ENCODE data around the gene B3GNT2. TPM values are rescaled to one million over a fixed set of nuclear protein-coding genes. Genes with fewer than 3 reads are reported as not detected.

The B3GNT2 gene
- total RNA-seq, 4 donors from 2014 or later: 16.9 to 36.9 (median 20.3) TPM

- WGBS: 73% methylated on average over 4 of the region's 4 CpGs
- no peak overlapping the region for H3K27ac ChIP-seq
- H3K4me3 ChIP-seq: no peak overlapping the region
- no peaks in the 10 kb centered on the region for H3K27me3 ChIP-seq
- H3K9me3 ChIP-seq: no peaks in the 10 kb centered on the region
- H3K36me3 ChIP-seq: no peaks in the 10 kb centered on the region
- peaks cover 13% of the 10 kb centered on the region for H3K4me1 ChIP-seq
- TF ChIP-seq EP300 (IDR thresholded peaks at IDR 0.05) (no peak), CTCF (IDR thresholded peaks at IDR 0.05) (no peak), POLR2A (IDR thresholded peaks at IDR 0.05) (no peak), POLR2AphosphoS5 (IDR thresholded peaks at IDR 0.05) (no peak)
- no peak for DNase-seq (ENCODE audit: low spot score in 2 of 2)
Observed at GRCh38 chr2:62180975-62181374, 14.9 kb upstream of the B3GNT2 start.

GRCh38 chr2:62181843-62182242, 14.1 kb upstream of the B3GNT2 start:
- Histone ChIP-seq H3K27me3 (no peaks in the 10 kb centered on the region), H3K4me1 (peaks cover 10% of the 10 kb centered on the region), H3K36me3 (no peaks in the 10 kb centered on the region), H3K27ac (no peak overlapping the region), H3K4me3 (no peak overlapping the region), H3K9me3 (no peaks in the 10 kb centered on the region)
- TF ChIP-seq POLR2A (IDR thresholded peaks at IDR 0.05): no peak
- TF ChIP-seq CTCF (IDR thresholded peaks at IDR 0.05): no peak
- TF ChIP-seq POLR2AphosphoS5 (IDR thresholded peaks at IDR 0.05): no peak
- no peak for TF ChIP-seq EP300 (IDR thresholded peaks at IDR 0.05)
- 84% methylated on average over 3 of the region's 3 CpGs for WGBS
- no peak for DNase-seq (ENCODE audit: low spot score in 2 of 2)

GRCh38 chr2:62184512-62185230, 11.2 kb upstream of the B3GNT2 start:
- WGBS: 78% methylated on average over 3 of the region's 3 CpGs
- H3K4me3 ChIP-seq: no peak overlapping the region
- H3K36me3 ChIP-seq: no peaks in the 10 kb centered on the region
- peaks cover 6% of the 10 kb centered on the region for H3K4me1 ChIP-seq
- no peaks in the 10 kb centered on the region for H3K9me3 ChIP-seq
- H3K27me3 ChIP-seq: no peaks in the 10 kb centered on the region
- H3K27ac ChIP-seq: no peak overlapping the region
- TF ChIP-seq EP300 (IDR thresholded peaks at IDR 0.05) (no peak), POLR2AphosphoS5 (IDR thresholded peaks at IDR 0.05) (no peak), CTCF (IDR thresholded peaks at IDR 0.05) (no peak), POLR2A (IDR thresholded peaks at IDR 0.05) (no peak)
- no peak for DNase-seq (ENCODE audit: low spot score in 2 of 2)

GRCh38 chr2:62185475-62186155, 10.3 kb upstream of the B3GNT2 start:
- 91% methylated on average over 15 of the region's 15 CpGs for WGBS
- Histone ChIP-seq H3K9me3 (no peaks in the 10 kb centered on the region), H3K27me3 (no peaks in the 10 kb centered on the region), H3K4me3 (no peak overlapping the region), H3K27ac (no peak overlapping the region), H3K36me3 (no peaks in the 10 kb centered on the region), H3K4me1 (peaks cover 6% of the 10 kb centered on the region)
- TF ChIP-seq EP300 (IDR thresholded peaks at IDR 0.05) (no peak), POLR2A (IDR thresholded peaks at IDR 0.05) (no peak), CTCF (IDR thresholded peaks at IDR 0.05) (no peak), POLR2AphosphoS5 (IDR thresholded peaks at IDR 0.05) (no peak)
- DNase-seq (ENCODE audit: low spot score in 2 of 2): no peak

GRCh38 chr2:62186156-62186905, 9.6 kb upstream of the B3GNT2 start:
- WGBS: 70% methylated on average over 4 of the region's 4 CpGs
- Histone ChIP-seq H3K27ac (peak overlapping the region; percentile 29), H3K4me1 (peaks cover 6% of the 10 kb centered on the region), H3K27me3 (no peaks in the 10 kb centered on the region), H3K4me3 (no peak overlapping the region), H3K9me3 (no peaks in the 10 kb centered on the region), H3K36me3 (no peaks in the 10 kb centered on the region)
- TF ChIP-seq POLR2AphosphoS5 (IDR thresholded peaks at IDR 0.05) (no peak), CTCF (IDR thresholded peaks at IDR 0.05) (no peak), EP300 (IDR thresholded peaks at IDR 0.05) (no peak), POLR2A (IDR thresholded peaks at IDR 0.05) (no peak)
- no peak for DNase-seq (ENCODE audit: low spot score in 2 of 2)

Data from suprapubic skin (tissue), 4 donors.